ENCODE results near the gene FZR1.

FZR1 gene

DNA sequence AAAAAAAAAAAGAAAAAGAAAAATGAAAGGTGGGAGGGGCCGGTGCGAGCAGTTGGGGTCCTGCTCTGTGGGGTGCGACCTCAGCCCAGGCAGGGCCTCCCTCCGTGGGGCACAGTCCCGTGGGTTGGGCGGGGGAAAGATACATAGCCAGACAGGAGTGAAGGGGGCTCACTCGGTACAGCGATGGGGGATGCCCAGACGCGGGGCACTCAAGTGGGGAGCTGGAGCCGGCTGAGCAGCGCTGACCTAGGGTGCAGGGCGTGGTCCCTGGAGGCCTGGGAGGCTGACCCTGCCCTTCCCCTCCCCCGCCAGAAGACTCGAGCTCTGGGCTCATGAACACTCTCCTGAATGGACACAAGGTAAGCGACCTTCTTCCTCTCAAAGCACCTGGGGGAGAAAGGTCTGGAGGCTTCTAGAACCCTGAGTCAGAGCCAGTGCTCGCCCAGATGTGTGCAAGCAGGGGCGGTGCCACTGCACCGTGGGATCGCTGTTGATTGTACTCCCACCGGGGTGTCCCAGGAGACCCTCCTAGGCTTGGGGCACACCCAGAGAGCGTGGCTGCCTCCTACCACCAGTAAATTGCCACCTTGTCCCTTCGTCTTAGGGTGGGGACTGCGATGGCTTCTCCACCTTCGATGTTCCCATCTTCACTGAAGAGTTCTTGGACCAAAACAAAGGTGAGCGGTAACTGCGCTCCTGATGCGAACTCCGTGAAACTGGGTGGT is 70.0 kb downstream of the FZR1 start:
- H2BK120ac ChIP-seq (ENCODE audit: low read depth, low read length) = no peak overlapping the region
- H3K9ac ChIP-seq (ENCODE audit: low read length) = peak overlapping the region; percentile 32
- peak overlapping the region in 1 of 2 experiments; percentile 13 for H3K14ac ChIP-seq (ENCODE audit: low read length in 2 of 2)
- H3K36me3 ChIP-seq (ENCODE audit: control insufficient read depth in 1 of 2, insufficient read depth in 2 of 2, low read depth in 1 of 2, low read length in 2 of 2) = peaks cover 15 to 50% of the 10 kb centered on the region in 2 experiments
- no peaks in the 10 kb centered on the region for H3K9me3 ChIP-seq (ENCODE audit: control insufficient read depth, low read length)
- H2AK5ac ChIP-seq (ENCODE audit: low read length, severe bottlenecking) = peak overlapping the region; percentile 31
- H3K4me3 ChIP-seq (ENCODE audit: insufficient read depth in 1 of 2, low read depth in 1 of 2, low read length in 2 of 2) = peak overlapping the region; percentile 29 to 50
- H4K91ac ChIP-seq (ENCODE audit: low read length) = peak overlapping the region; percentile 69
- peak overlapping the region in 1 of 2 experiments; percentile 32 for H3K4ac ChIP-seq (ENCODE audit: low read depth in 1 of 2, low read length in 2 of 2)
- peaks cover 21% of the 10 kb centered on the region for H3K79me1 ChIP-seq (replicated peaks; ENCODE audit: low read length, poor library complexity, severe bottlenecking)
- peak overlapping the region; percentile 37 to 71 for H3K18ac ChIP-seq (ENCODE audit: low read depth in 1 of 2, low read length in 2 of 2)
- no peak for DNase-seq
- H3K27me3 ChIP-seq (ENCODE audit: control insufficient read depth in 1 of 2, insufficient read depth in 1 of 2, low read length in 2 of 2) = no peaks in the 10 kb centered on the region
- H2AFZ ChIP-seq (ENCODE audit: low read depth, low read length) = no peak overlapping the region
- peaks cover 31% of the 10 kb centered on the region for H3K4me1 ChIP-seq (ENCODE audit: control insufficient read depth, insufficient read depth, low read depth, low read length)
- 76% methylated on average over 29 of the region's 29 CpGs for WGBS
- no peak overlapping the region for H3K27ac ChIP-seq (ENCODE audit: low read length, poor library complexity, severe bottlenecking)
- H2BK15ac ChIP-seq (ENCODE audit: low read depth, poor library complexity, severe bottlenecking) = peak overlapping the region; percentile 13
- peak overlapping the region; percentile 77 for H3K4me2 ChIP-seq (ENCODE audit: low read length, poor library complexity, severe bottlenecking)
- H3K23ac ChIP-seq (ENCODE audit: low read length in 2 of 2) = peak overlapping the region in 1 of 2 experiments; percentile 34
- H2BK5ac ChIP-seq (ENCODE audit: low read depth, low read length, poor library complexity, severe bottlenecking) = no peak overlapping the region
- H2BK12ac ChIP-seq (ENCODE audit: low read length in 2 of 2) = peak overlapping the region in 1 of 2 experiments; percentile 75
- peak overlapping the region; percentile 23 for H4K8ac ChIP-seq (ENCODE audit: low read length)

DNA sequence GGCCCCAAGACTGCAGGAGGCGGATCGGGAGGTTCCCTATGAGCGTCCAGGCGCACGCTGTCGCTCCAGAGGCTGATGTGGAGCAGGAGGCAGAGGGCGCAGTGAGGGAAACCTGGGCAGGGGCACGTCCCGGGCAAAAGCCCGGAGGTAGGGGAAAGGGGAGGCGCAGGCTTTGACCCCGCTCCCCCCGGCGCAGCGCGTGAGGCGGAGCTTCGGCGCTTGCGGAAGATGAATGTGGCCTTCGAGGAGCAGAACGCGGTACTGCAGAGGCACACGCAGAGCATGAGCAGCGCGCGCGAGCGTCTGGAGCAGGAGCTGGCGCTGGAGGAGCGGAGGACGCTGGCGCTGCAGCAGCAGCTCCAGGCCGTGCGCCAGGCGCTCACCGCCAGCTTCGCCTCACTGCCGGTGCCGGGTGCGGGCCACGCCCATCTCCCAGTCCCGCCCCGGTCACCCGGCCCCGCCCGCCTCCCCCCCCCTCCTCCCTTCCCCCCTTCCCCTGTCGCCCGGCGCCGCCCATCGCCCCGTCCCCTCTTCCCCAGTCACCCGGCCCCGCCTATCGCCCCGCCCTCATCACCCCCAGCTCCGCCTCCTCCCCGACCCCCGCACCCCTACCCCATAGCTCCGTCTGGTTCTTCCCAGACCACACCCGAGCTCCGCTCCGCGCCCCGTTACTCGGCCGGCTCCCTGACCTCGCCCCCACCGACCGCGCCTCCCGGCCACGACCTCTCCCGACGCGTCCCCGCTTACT is 70.8 kb downstream of the FZR1 start:
- Histone ChIP-seq H2BK12ac (ENCODE audit: low read length in 2 of 2) (peak overlapping the region in 1 of 2 experiments; percentile 37), H3K18ac (ENCODE audit: low read depth in 1 of 2, low read length in 2 of 2) (peak overlapping the region; percentile 41 to 89), H2BK15ac (ENCODE audit: low read depth, poor library complexity, severe bottlenecking) (peak overlapping the region; percentile 13), H3K9me3 (ENCODE audit: control insufficient read depth, low read length) (no peaks in the 10 kb centered on the region), H2AFZ (ENCODE audit: low read depth, low read length) (no peak overlapping the region), H4K8ac (ENCODE audit: low read length) (peak overlapping the region; percentile 90), H2BK120ac (ENCODE audit: low read depth, low read length) (no peak overlapping the region), H3K4ac (ENCODE audit: low read depth in 1 of 2, low read length in 2 of 2) (peak overlapping the region in 1 of 2 experiments; percentile 22), H3K14ac (ENCODE audit: low read length in 2 of 2) (peak overlapping the region in 1 of 2 experiments; percentile 13), H3K4me1 (ENCODE audit: control insufficient read depth, insufficient read depth, low read depth, low read length) (peaks cover 30% of the 10 kb centered on the region), H3K4me3 (ENCODE audit: insufficient read depth in 1 of 2, low read depth in 1 of 2, low read length in 2 of 2) (peak overlapping the region; percentile 29 to 50), H2AK5ac (ENCODE audit: low read length, severe bottlenecking) (peak overlapping the region; percentile 31), H3K36me3 (ENCODE audit: control insufficient read depth in 1 of 2, insufficient read depth in 2 of 2, low read depth in 1 of 2, low read length in 2 of 2) (peaks cover 15 to 50% of the 10 kb centered on the region in 2 experiments), H2BK5ac (ENCODE audit: low read depth, low read length, poor library complexity, severe bottlenecking) (no peak overlapping the region), H3K79me1 (replicated peaks; ENCODE audit: low read length, poor library complexity, severe bottlenecking) (peaks cover 19% of the 10 kb centered on the region), H3K27ac (ENCODE audit: low read length, poor library complexity, severe bottlenecking) (no peak overlapping the region), H3K27me3 (ENCODE audit: control insufficient read depth in 1 of 2, insufficient read depth in 1 of 2, low read length in 2 of 2) (no peaks in the 10 kb centered on the region), H3K9ac (ENCODE audit: low read length) (peak overlapping the region; percentile 32), H3K4me2 (ENCODE audit: low read length, poor library complexity, severe bottlenecking) (peak overlapping the region; percentile 77), H4K91ac (ENCODE audit: low read length) (peak overlapping the region; percentile 93), H3K23ac (ENCODE audit: low read length in 2 of 2) (peak overlapping the region in 1 of 2 experiments; percentile 34)
- DNase-seq = peak; percentile 82
- WGBS = 5% methylated on average over 40 of the region's 78 CpGs

DNA sequence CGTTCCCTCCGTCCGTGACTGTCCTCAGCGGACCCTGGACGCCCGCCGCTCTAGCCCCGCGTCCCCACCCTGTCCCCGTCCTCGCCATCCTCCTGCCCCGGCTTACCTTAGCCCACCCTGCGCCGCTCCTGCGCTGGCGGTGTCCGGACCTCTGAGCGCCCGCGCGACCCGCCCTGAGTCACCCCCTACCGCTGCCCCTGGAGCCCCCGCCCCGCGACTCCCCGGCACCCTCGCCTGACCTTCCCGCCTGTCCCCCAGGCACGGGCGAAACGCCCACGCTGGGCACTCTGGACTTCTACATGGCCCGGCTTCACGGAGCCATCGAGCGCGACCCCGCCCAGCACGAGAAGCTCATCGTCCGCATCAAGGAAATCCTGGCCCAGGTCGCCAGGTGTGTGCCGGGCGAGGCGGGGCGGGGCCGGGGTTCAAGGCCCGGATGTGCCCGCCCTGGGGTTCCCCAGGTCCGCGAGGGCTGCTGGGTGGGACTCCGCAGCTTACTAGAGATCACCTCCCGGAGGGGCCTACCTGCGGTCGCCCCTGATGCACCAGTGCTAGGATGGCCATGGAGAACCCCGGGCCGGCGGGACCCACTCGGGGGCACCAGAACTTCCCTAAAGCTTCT is 71.7 kb downstream of the FZR1 start:
- DNase-seq = no peak
- Histone ChIP-seq H3K36me3 (ENCODE audit: control insufficient read depth in 1 of 2, insufficient read depth in 2 of 2, low read depth in 1 of 2, low read length in 2 of 2) (peaks cover 15 to 50% of the 10 kb centered on the region in 2 experiments), H2BK15ac (ENCODE audit: low read depth, poor library complexity, severe bottlenecking) (peak overlapping the region; percentile 44), H2AFZ (ENCODE audit: low read depth, low read length) (no peak overlapping the region), H3K27ac (ENCODE audit: low read length, poor library complexity, severe bottlenecking) (no peak overlapping the region), H2AK5ac (ENCODE audit: low read length, severe bottlenecking) (no peak overlapping the region), H3K4me2 (ENCODE audit: low read length, poor library complexity, severe bottlenecking) (no peak overlapping the region), H3K79me1 (replicated peaks; ENCODE audit: low read length, poor library complexity, severe bottlenecking) (peaks cover 14% of the 10 kb centered on the region), H3K4me3 (ENCODE audit: insufficient read depth in 1 of 2, low read depth in 1 of 2, low read length in 2 of 2) (no peak overlapping the region), H3K27me3 (ENCODE audit: control insufficient read depth in 1 of 2, insufficient read depth in 1 of 2, low read length in 2 of 2) (no peaks in the 10 kb centered on the region), H3K4ac (ENCODE audit: low read depth in 1 of 2, low read length in 2 of 2) (no peak overlapping the region), H4K8ac (ENCODE audit: low read length) (no peak overlapping the region), H4K91ac (ENCODE audit: low read length) (no peak overlapping the region), H3K14ac (ENCODE audit: low read length in 2 of 2) (no peak overlapping the region), H2BK5ac (ENCODE audit: low read depth, low read length, poor library complexity, severe bottlenecking) (no peak overlapping the region), H3K9me3 (ENCODE audit: control insufficient read depth, low read length) (no peaks in the 10 kb centered on the region), H3K23ac (ENCODE audit: low read length in 2 of 2) (no peak overlapping the region), H2BK12ac (ENCODE audit: low read length in 2 of 2) (peak overlapping the region in 1 of 2 experiments; percentile 37), H3K4me1 (ENCODE audit: control insufficient read depth, insufficient read depth, low read depth, low read length) (peaks cover 26% of the 10 kb centered on the region), H3K18ac (ENCODE audit: low read depth in 1 of 2, low read length in 2 of 2) (peak overlapping the region in 1 of 2 experiments; percentile 43), H2BK120ac (ENCODE audit: low read depth, low read length) (peak overlapping the region; percentile 49), H3K9ac (ENCODE audit: low read length) (no peak overlapping the region)
- WGBS = 41% methylated on average over 58 of the region's 60 CpGs
